GM18498 (cell line): Measurements from ENCODE around the gene ADIPOQ.
"Not testable (repeated sequence)": the region's sequence is repeated elsewhere in the genome, so short reads cannot be mapped to it uniquely, and the experiment has no call there.

Source experiments
- ATAC-seq: cut with Tn5 transposase; IDR thresholded peaks from one replicate; pipeline ENCODE4 v1.9.1; 2021; ENCODE audit warnings: mild to moderate bottlenecking, moderate library complexity; ENCODE audit not compliant: unreplicated experiment

ADIPOQ gene

DNA sequence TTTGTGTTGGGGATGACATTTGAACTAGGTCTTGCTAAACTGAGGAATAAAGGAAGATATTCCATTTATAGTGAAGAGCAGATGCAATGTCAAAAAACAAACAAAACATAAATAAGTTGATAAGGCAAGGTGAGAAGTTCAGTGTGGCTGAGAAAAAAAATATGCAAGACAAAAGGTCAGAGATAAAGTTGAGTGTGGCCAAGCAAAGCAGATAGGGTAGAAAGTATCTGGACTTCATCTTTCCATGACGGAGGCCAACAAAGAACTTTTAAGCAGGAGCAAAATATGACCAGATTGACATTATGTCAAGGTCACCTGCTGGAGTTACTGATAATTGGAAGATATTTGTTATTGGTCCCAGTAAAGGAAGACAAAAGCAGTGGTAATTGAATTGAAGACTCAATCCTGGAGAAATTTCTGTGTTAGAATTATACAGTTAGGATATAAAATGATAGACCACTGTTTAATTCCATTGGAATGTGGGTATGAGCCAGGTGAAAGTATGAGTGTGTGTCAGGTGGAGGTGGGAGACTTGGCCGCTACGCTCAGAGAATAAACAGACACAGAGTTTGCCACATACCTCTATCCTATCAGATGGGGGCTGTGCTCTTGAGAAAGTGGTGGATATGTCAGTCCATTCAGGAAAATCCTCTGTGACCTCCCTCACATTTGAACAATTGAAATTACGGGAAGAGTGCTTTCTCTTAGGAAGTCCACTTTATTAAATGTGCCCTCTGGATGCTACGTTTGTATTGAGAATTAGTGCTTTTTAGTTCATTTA, 28.1 kb downstream of the ADIPOQ start:
- ATAC-seq: no peak

DNA sequence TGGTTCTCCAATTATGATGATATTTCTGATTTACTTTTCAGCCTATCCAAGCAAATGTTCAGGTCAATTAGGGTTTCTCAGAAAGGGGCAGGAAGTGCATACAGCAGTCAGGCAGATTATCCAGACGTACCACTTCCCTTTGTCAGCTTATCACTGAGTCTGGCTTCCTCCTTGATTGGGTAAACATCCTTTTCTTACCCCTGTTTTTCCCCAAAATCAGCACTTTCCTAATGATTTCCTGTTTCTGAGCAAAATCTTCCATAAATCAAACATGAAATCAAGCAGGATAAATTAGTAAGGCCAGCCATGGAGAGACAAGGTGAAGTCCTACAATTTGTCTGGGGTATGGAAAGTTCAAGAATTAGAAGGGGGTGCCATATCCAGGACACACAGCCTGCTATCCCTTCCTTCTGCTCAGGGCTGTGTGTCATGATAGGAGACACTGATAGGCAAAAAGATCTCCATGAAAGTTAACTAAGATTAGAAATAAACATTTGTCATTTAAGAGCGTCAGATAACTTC, 29.0 kb downstream of the ADIPOQ start:
- ATAC-seq: no peak

DNA sequence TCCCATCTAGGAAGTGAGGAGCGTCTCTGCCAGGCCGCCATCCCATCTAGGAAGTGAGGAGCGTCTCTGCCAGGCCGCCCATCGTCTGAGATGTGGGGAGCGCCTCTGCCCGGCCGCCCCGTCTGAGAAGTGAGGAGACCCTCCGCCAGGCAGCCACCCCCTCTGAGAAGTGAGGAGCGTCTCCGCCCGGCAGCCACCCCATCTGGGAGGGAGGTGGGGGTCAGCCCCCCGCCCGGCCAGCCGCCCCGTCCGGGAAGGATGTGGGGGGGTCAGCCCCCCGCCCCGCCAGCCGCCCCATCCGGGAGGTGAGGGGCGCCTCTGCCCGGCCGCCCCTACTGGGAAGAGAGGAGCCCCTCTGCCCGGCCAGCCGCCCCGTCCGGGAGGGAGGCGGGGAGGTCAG, 31.3 kb downstream of the ADIPOQ start:
- not testable (repeated sequence) for ATAC-seq

DNA sequence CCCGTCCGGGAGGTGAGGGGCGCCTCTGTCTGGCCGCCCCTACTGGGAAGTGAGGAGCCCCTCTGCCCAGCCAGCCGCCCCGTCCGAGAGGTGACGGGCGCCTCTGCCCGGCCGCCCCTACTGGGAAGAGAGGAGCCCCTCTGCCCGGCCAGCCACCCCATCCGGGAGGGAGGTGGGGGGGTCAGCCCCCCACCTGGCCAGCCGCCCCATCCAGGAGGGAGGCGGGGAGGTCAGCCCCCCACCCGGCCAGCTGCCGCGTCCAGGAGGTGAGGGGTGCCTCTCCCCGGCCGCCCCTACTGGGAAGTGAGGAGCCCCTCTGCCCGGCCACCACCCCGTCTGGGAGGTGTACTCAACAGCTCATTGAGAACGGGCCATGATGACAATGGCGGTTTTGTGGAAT, 31.7 kb downstream of the ADIPOQ start:
- ATAC-seq: not testable (repeated sequence)

DNA sequence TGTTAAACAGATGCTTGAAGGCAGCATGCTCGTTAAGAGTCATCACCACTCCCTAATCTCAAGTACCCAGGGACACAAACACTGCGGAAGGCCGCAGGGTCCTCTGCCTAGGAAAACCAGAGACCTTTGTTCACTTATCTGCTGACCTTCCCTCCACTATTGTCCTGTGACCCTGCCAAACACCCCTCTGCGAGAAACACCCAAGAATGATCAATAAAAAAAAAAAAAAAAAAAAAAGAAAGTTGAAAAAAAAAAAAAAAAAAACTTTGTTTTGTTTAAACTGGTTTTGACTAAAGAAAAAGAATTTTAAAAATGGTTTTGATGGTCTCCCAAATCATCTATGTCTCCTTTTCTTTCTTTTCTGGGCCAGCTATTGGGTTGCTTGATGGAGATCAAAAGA, 32.3 kb downstream of the ADIPOQ start:
- ATAC-seq: not testable (repeated sequence)

DNA sequence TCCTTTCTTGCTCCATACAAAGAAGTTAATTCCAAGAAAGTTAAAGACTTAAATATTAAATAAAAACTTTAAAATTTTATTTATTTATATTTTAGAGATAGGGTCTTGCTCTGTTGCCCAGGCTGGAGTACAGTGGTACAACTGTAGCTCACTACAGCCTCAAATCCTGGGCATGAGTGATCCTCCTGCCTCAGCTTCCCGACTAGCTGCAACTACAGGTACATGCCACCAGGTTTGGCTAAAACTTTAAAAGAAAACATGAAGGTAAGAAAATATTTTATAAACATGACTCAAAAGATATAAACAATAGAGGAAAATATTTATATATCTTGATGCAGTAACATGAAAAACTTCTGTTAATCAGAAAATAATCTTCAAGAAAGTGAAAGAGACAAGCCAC, 33.2 kb downstream of the ADIPOQ start:
- no peak for ATAC-seq

DNA sequence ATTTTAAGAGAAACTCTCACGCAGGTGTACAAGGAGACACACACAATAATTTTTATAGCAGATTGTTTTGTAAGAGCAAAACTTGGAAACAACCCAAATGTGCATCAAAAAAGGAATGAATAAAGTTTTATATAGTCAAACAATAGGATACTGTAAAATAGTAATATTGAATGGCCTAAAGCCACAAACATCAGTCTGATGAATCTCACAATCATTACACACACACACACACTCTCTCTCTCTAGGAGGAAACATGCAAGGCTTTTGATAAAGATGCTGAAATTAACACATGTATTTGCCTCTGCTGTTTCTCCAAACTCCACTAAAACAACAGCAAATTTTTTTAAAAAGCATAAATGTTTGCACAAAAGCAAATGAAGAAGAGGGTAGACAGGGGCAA, 37.3 kb downstream of the ADIPOQ start:
- ATAC-seq: no peak

DNA sequence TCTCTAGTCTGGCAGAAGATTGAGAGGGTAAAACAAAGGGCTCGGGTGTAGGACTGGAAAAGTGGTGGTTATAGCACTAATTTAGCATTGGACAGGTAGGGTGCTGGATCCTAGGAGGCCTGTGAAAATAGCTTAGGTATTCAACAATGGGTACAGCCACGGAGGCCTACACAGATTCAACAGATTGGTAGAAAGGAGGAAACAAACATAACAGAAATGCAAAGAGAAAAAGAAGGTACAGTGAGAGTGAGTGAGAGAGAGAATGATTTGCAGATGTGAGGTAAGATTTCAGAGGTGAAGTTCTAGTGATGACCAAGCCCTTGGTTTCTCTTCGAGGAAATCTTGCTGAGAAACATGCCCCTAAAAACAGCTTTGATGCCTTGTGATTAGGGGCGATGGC, 37.9 kb downstream of the ADIPOQ start:
- no peak for ATAC-seq

DNA sequence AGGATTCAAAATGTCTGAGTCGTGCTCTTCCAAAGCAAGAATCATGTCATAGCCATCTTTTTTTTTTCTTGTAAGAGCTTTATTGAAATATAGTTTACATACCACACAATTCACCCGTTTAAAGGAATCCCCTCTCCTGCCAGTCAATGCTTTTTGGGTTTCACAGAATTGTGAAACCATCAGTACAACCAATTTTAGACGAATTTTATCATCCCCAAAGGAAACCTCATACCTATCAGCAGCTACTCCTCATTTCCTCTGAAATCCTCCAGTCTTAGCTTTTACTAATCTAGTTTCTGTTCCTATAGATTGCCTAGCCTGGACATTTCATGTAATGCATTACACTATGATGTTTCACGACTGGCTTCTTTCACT, 39.6 kb downstream of the ADIPOQ start:
- no peak for ATAC-seq

DNA sequence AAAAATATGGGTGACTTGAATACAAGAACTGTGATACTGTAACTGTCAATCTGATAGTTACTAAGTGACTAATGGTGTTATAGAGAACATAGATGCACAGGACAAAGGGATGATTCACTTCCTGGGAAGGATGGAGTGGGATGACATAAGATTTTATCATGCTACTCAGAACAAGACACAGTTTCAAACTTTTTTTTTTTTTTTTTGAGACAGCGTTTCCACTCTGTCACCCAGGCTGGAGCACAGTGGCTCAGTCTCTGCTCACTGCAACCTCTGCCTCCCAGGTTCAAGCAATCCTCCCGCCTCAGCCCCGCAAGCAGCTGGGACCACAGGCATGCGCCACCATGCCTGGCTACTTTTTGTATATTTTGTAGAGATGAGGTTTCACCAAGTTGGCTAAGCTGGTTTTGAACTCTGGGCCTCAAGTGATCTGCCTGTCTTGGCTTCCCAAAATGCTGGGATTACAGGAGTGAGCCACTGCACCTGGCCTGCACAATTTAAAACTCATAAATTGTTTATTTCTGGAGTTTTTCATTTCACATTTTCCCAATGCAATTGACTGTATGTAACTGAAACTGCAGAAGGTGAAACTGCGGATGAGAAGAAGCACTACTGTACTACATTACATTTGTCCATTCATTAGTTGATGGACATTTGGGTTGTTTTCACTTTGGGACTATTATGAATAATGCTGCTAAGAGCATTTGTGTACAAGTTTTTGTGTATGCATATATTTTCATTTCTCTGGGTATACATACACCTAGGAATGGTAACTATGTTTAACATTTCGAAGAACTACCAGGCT, 40.6 kb downstream of the ADIPOQ start:
- no peak for ATAC-seq

DNA sequence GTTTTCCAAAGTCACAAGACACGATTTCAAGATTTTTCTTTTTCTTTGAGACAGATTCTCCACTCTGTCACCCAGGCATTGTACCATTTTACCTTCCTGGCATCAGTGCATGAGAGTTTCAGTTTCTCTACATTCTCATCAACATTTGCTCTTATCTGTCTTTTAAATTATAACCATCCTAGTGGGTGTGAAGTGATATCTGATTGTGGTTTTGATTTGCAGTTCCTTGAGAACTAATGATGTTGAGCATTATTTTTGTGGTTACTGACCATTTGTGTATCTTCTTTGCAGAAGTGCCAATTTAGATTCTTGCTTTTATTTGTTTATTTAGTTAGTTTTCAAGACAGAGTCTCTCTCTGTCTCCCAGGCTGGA, 41.2 kb downstream of the ADIPOQ start:
- ATAC-seq: no peak

DNA sequence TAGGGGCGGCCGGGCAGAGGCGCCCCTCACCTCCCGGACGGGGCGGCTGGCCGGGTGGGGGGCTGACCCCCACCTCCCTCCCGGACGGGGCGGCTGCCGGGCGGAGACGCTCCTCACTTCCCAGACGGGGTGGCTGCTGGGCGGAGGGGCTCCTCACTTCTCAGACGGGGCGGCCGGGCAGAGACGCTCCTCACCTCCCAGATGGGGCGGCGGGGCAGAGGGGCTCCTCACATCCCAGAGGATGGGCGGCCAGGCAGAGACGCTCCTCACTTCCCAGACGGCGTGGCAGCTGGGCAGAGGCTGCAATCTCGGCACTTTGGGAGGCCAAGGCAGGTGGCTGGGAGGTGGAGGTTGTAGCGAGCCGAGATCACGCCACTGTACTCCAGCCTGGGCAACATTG, 42.4 kb downstream of the ADIPOQ start:
- ATAC-seq: not testable (repeated sequence)

DNA sequence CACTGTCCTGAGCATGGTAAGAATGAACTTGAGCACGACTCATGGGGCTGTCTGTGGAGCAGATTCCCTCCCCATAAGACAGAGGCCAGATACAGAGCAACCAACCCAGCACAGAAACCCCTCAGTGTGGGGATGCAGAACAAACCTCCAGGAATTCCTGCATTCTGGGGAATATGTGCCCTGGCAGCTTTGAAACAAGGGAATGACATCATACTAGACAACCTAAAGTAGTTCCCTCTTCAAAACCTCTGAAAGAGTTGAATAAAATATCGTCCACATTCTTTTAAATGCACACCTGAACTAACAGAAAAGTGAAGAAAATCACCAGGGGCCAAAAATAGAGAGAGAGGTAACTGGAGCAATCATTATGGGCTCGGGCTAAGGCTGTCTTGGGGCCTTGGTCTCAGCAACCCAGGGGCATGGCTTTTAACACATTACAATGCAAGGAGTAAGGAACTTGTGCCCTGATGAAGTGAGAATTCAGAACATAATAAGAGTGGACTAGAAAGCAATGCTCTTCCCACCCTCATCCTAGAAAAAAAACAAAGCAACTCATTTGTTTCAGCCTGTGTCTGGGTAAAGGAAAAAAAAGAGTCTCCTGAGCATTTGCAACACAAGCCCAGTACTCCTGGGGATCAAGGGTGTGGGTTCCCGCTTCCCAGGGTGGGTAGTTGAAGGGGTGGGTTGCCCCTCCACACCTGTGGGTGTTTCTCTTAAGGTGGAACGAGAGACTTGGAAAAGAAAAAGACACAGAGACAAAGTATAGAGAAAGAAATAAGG, 43.9 kb downstream of the ADIPOQ start:
- ATAC-seq: no peak

DNA sequence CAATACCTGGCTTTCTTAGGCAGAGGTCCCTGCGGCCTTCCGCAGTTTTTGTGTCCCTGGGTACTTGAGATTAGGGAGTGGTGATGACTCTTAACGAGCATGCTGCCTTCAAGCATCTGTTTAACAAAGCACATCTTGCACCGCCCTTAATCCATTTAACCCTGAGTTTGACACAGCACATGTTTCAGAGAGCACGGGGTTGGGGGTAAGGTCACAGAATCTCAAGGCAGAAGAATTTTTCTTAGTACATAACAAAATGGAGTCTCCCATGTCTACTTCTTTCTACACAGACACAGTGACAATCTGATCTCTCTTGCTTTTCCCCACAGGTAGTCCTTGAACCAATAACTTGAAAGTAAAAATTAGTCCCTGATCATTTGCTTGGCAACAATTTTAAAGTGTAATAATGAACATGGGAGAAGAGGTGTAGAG, 45.0 kb downstream of the ADIPOQ start:
- not testable (repeated sequence) for ATAC-seq

DNA sequence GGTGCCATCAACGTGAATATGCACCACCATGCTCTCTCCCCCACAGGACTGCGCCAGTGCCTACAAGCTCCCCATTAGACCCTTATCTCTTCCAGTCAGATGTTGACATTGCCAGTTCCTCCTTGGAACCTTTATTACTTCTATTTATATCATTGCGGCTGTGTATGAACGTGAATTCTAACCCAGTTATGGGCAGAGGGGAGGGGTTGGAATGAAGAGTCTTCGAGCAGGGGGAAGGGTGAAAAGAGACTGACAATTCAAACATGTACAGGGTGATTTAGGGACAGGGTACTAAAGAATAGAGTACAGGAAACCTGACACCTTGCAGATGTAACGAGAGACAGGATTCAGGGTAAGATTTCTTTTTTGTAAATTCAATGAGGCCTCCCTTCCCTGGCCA, 46.1 kb downstream of the ADIPOQ start:
- ATAC-seq: no peak

DNA sequence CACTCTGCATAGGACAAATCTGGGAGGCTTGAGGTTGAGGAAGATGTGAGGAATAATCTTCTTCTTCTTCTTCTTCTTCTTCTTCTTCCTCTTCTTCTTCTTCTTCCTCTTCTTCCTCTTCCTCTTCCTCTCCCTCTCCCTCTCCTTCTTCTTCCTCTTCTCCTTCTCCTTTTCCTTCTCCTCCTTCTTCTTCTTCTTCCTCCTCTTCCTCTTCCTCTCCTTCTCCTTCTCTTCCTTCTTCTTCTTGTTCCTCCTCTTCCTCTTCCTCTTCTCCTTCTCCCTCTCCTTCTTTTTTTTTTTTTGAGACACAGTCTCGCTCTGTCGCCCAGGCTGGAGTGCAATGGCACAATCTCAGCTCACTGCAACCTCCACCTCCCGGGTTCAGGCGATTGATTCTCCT, 47.2 kb downstream of the ADIPOQ start:
- ATAC-seq: not testable (repeated sequence)

DNA sequence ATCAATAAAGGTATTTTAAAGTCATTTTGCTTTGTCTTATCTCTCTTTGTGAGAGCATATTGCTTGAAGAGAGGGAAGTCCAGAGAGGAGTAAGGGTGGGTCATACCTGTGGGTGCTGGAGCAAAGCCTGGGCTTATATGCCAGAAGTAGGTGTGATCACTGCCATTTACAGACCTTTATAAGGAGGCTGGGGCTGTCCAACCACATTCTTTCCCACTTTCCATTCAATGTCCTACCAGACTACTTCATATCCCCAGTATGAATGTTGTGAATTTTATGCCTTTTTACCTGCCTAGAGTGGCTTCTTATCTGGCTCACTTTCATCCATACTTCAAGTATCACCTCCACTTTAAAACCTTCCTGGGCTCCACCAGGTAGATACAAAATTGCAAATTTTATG, 48.4 kb downstream of the ADIPOQ start:
- no peak for ATAC-seq

DNA sequence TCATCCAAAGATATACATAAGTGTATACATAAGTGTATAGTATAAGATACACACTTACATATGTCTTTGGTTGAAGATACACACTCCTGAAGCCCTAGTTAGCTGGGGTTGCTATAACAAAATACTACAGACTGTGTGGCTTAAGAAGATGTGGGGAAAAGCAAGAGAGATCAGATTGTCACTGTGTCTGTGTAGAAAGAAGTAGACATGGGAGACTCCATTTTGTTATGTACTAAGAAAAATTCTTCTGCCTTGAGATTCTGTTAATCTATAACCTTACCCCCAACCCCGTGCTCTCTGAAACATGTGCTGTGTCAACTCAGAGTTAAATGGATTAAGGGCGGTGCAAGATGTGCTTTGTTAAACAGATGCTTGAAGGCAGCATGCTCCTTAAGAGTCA, 50.6 kb downstream of the ADIPOQ start:
- ATAC-seq: not testable (repeated sequence)

DNA sequence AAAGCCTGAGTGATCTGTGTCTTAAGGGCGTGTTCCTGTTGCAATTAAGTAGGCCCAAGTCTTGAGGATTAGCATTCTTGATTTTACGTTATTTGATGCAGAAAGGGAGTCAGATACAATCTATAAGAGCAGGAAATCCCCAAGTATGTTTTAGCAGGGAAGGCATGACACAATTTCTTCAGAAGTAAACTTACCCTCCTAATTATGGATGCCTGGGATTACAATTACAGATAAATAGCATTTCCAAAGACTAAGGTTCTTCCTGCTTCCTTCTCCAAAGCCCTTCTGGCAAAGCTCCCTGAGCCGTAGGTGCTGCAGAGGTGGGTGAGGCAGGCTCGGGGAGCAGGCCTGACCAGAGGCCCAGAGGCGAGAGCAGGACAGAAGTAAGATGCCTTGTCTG, 52.9 kb downstream of the ADIPOQ start:
- no peak for ATAC-seq

DNA sequence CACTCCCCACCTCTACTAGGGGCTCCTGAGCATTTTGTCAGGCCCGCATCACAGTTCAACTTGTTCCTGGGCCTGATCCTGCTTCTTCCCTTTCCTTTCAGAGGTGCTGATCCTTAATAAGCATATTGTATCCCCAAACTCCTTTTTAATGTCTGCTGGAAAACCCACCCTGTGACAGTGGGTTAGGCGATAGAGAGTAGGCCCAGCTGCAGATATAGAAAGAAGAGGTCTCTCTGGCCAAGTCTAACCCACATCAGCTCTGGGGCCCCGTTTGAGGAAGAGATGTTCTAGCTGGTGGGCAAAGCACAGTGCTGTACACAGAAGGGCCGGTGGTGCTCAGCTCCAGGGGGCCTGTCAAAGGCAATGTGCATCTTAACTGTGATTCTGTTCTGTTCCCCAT, 53.5 kb downstream of the ADIPOQ start:
- ATAC-seq: no peak

DNA sequence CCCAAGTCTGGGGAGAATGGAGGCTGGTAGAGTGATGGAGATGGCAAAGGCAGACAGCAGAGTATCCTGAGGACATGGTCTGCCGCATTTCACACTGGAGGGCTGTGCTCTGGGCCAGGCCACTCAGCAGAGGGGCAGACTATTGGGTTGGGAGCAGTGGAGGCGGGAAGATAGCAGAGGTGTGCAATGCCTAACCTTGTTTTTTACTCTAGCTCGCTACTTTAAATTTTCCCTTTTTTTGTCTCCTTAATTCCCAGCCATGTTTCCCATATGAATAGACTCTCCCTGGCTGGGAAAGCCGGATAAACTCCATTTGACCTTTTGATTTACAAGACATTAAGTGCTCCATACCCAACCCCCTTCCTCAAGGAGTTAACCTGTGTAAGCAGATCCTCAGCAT, 54.4 kb downstream of the ADIPOQ start:
- no peak for ATAC-seq
